NCI-H524 treated with DMSO at 0.1 percent for 48 hours (cell line): Measurements from ENCODE around the gene ELOVL1.

Experiments
- DNase-seq: peaks from one replicate; lab custom pipeline; 2025; lab: John Stamatoyannopoulos, UW

Gene ELOVL1

GRCh38 chr1:43327549-43328292 lies 40.1 kb downstream of the ELOVL1 start:
- no peak for DNase-seq

GRCh38 chr1:43325381-43325780 lies 42.4 kb downstream of the ELOVL1 start:
- no peak for DNase-seq

- DNase-seq = no peak
Measured at GRCh38 chr1:43324810-43325209, 43.0 kb downstream of the ELOVL1 start.

DNA sequence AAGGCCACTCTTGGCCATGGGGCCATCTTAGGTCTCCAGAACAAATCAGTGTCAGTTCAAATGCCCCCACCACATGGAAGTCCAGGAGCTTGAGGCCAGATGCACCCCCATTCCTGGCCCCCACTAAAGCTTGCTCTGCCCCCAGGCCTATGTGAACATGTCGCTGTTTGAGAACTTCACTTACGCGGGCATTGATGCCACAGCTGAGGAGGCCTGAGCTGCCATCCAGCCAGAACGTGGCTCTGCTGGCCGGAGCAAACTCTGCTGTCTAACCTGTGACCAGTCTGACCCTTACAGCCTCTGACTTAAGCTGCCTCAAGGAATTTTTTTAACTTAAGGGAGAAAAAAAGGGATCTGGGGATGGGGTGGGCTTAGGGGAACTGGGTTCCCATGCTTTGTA lies 45.3 kb downstream of the ELOVL1 start:
- DNase-seq = no peak

- DNase-seq = no peak
Measured at GRCh38 chr1:43321331-43321891, 46.4 kb downstream of the ELOVL1 start.

- no peak for DNase-seq
Measured at GRCh38 chr1:43319766-43320165, 48.0 kb downstream of the ELOVL1 start.

GRCh38 chr1:43319288-43319687 lies 48.5 kb downstream of the ELOVL1 start:
- no peak for DNase-seq

DNA sequence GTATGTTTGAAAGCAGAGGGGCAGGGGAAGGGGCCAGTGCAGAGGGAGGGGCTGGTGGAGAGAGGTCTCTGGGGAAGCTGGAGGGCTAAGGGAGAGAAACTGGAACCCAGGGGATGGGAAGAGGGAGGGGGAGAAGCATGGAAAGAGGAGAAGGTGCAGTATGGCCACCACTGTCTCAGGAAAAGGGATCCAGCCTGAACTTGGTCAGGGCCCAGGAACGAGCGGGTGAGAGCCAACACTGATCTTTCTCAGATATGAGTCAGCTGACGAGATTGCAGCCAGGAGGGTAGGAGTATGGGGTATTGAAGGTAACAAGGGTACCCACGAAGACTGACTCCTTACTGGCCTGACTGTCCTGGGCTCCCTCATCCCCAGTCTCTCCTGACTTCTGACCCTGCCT lies 49.0 kb downstream of the ELOVL1 start:
- DNase-seq = no peak

GRCh38 chr1:43317817-43318471 lies 49.9 kb downstream of the ELOVL1 start:
- DNase-seq = no peak

DNA sequence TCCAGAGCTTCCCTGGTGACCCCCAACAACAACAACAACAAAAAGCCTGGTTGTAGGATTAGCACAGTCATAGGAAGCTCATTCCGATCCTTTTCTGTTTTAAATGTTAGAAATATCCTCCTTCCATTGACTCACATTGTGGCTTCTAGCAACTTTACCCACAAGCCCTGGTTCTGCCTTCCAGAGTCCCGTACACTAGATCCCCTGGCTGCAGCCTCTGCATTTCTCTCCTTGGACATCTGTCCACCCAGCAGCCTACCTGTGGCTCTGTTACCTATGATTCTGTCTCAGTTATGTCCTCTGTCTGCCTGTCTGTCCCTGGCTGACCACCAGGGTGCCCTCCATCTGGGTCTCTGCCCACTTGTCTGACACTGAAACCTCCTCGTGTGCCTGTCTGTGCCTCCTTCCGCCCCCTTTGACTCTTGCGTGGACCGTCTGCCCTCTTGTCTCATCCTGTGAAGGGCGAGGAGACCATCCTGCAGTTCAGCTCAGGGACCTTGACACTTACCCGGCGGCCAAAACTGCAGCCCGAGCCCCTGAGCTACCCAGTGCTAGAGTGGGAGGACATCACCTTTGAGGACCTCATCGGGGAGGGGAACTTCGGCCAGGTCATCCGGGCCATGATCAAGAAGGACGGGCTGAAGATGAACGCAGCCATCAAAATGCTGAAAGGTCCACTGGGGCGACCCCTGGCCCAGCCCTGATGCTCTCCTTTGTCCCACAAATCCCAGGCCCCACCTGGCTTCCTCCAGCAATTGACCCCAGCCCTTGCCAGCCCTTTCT lies 50.9 kb downstream of the ELOVL1 start:
- no peak for DNase-seq

- no peak for DNase-seq
Measured at GRCh38 chr1:43315963-43316737, 51.7 kb downstream of the ELOVL1 start.

DNA sequence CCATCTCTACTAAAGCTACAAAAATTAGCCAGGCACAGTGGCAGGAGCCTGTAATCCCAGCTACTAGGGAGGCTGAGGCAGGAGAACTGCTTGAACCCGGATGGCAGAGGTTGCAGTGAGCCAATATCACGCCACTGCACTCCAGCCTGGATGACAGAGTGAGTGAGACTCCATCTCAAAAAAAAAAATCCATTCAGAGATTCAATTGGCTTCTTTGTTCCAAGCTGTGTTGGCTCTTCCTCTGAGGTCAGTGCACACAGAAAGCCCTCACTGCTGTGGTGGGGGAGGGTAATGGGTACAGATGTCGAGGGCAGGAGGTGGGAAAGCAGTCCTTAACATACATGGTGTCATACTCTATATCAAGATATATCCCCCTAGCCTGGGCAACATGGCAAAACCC lies 52.3 kb downstream of the ELOVL1 start:
- no peak for DNase-seq

GRCh38 chr1:43314233-43314632 lies 53.6 kb downstream of the ELOVL1 start:
- no peak for DNase-seq

- no peak for DNase-seq
Measured at GRCh38 chr1:43313771-43314170, 54.0 kb downstream of the ELOVL1 start.
